ENCODE data around the gene TMF1.

TMF1 gene

GRCh38 chr3:69051756-69052471 lies at the start of gene TMF1:
TSS of gene TMF1 (minus strand) at chr3:69052333. CDS start at chr3:69052086, 247 bp downstream.
- no peaks in the 10 kb centered on the region for H3K9me3 ChIP-seq (ENCODE audit: control insufficient read depth, insufficient read depth, low read length)
- H3K36me3 ChIP-seq (ENCODE audit: insufficient read depth, low read length): peaks cover 6% of the 10 kb centered on the region
- H3K4me1 ChIP-seq (ENCODE audit: insufficient read depth, low read length): no peaks in the 10 kb centered on the region
- H3K9ac ChIP-seq (ENCODE audit: low read depth, low read length): peak within 1 kb of the TSS; percentile 91

GRCh38 chr3:69099576-69099975 lies 47.4 kb upstream of the TMF1 start:
- no peaks in the 10 kb centered on the region for H3K9me3 ChIP-seq (ENCODE audit: control insufficient read depth, insufficient read depth, low read length)
- H3K9ac ChIP-seq (ENCODE audit: low read depth, low read length): no peak overlapping the region
- H3K36me3 ChIP-seq (ENCODE audit: insufficient read depth, low read length): no peaks in the 10 kb centered on the region; the same call in 1 of the 2 replicates
- peaks cover 7% of the 10 kb centered on the region for H3K4me1 ChIP-seq (ENCODE audit: insufficient read depth, low read length)

- no peaks in the 10 kb centered on the region; the same call in 1 of the 2 replicates for H3K36me3 ChIP-seq (ENCODE audit: insufficient read depth, low read length)
- peaks cover 17% of the 10 kb centered on the region for H3K4me1 ChIP-seq (ENCODE audit: insufficient read depth, low read length)
- no peaks in the 10 kb centered on the region for H3K9me3 ChIP-seq (ENCODE audit: control insufficient read depth, insufficient read depth, low read length)
- no peak overlapping the region for H3K9ac ChIP-seq (ENCODE audit: low read depth, low read length)
Observed at GRCh38 chr3:69097407-69098086, 45.4 kb upstream of the TMF1 start.

DNA sequence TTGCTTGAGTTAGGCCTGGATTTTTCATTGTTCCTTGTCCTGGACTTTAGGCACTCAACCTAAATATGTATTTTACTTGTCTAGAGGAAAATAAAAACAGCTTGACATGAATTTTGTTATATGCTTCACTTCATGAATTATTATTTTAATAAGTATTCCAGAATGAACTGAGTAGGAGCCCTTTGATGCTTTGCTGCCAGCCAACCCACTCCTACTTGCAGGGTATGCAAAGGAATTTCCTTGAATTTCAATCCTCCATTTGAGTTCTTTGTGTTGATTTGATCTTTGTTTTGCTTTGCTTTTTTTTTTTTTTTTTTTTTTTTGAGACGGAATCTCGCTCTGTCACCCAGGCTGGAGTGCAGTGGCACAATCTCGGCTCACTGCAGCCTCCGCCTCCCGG lies 44.2 kb upstream of the TMF1 start:
- H3K9me3 ChIP-seq (ENCODE audit: control insufficient read depth, insufficient read depth, low read length): no peaks in the 10 kb centered on the region
- peaks cover 28% of the 10 kb centered on the region for H3K4me1 ChIP-seq (ENCODE audit: insufficient read depth, low read length)
- no peak overlapping the region for H3K9ac ChIP-seq (ENCODE audit: low read depth, low read length)
- H3K36me3 ChIP-seq (ENCODE audit: insufficient read depth, low read length): no peaks in the 10 kb centered on the region; the same call in 1 of the 2 replicates

DNA sequence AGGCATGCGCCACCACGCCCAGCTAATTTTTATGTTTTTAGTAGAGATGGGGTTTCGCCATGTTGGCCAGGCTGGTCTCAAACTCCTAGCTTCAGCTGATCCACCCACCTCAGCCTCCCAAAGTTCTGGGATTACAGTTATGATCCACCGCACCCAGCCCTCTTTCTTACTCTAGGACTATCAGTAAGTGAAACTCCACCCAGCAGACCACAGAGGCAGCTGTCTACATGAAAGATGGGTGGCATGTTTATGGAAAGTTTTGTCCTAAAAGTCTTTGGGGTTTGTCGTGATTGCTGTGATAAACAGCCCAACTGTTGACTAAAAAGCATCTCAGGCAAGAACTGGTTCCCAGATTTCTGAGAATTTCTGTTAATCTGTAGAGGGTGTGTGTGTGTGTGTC lies 43.5 kb upstream of the TMF1 start:
- no peaks in the 10 kb centered on the region; the same call in 1 of the 2 replicates for H3K36me3 ChIP-seq (ENCODE audit: insufficient read depth, low read length)
- peaks cover 28% of the 10 kb centered on the region for H3K4me1 ChIP-seq (ENCODE audit: insufficient read depth, low read length)
- no peaks in the 10 kb centered on the region for H3K9me3 ChIP-seq (ENCODE audit: control insufficient read depth, insufficient read depth, low read length)
- no peak overlapping the region for H3K9ac ChIP-seq (ENCODE audit: low read depth, low read length)

DNA sequence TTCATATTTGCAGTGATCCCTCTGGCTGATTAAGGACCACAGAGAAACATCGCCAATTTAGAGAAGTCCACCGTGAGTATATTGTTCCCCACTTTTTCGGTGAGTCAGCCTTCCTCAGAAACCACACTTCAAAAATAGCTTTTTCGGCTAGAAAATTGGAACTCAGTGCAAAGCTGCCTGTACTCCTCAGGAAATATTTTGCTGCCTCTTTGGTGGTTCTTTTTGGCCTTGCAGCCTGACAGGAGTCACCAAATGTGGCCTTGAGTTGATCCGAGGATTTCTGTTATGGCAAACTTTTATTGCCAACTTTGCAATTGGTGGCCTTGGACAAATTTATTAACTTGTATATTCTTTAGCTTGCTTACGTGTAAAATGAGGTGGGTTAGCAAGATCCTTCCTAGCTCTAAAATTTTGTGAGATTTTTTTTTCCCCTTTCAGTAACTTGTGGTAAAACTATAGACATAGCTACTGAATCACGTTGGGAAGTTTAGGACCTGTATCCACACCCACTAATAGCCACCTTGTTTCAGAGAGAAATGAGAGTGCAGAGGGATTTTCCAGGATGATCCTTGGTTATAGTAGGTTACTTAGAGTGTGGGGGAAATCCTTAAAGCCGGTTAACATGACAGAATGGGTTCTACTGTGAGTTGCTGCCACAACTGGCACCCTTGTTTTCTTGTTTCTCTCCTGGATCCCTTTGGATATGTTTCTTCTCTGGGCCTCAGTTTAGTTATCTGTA lies 42.5 kb upstream of the TMF1 start:
- Histone ChIP-seq H3K9me3 (ENCODE audit: control insufficient read depth, insufficient read depth, low read length) (no peaks in the 10 kb centered on the region), H3K36me3 (ENCODE audit: insufficient read depth, low read length) (no peaks in the 10 kb centered on the region; the same call in 1 of the 2 replicates), H3K9ac (ENCODE audit: low read depth, low read length) (no peak overlapping the region), H3K4me1 (ENCODE audit: insufficient read depth, low read length) (peaks cover 37% of the 10 kb centered on the region)

DNA sequence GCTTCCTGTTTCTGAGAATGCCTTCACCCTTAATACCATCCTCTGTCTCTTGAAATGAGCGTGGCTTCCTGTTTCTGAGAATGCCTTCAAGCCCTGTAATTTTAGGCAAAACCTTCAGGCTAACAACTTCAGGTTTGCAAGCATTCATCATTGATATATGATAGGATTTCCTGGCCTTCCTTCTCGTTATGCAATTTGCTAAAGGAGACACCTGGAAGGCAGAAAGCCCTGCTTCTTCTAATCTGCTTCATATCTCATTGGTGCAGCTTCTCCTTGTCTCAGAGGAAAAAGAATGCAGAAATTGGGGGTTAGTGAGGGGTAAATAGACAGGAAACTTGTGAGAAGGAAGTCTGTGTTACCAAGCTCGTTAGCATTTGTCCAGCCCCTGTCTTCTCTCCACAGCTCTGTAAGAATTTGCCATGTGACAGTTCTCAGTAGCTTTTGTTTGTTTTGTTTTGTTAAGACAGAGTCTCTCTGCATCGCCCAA lies 39.9 kb upstream of the TMF1 start:
- H3K4me1 ChIP-seq (ENCODE audit: insufficient read depth, low read length): peaks cover 55% of the 10 kb centered on the region
- H3K36me3 ChIP-seq (ENCODE audit: insufficient read depth, low read length): no peaks in the 10 kb centered on the region; the same call in 1 of the 2 replicates
- no peaks in the 10 kb centered on the region for H3K9me3 ChIP-seq (ENCODE audit: control insufficient read depth, insufficient read depth, low read length)
- no peak overlapping the region; the same call in 1 of the 2 replicates for H3K9ac ChIP-seq (ENCODE audit: low read depth, low read length)

DNA sequence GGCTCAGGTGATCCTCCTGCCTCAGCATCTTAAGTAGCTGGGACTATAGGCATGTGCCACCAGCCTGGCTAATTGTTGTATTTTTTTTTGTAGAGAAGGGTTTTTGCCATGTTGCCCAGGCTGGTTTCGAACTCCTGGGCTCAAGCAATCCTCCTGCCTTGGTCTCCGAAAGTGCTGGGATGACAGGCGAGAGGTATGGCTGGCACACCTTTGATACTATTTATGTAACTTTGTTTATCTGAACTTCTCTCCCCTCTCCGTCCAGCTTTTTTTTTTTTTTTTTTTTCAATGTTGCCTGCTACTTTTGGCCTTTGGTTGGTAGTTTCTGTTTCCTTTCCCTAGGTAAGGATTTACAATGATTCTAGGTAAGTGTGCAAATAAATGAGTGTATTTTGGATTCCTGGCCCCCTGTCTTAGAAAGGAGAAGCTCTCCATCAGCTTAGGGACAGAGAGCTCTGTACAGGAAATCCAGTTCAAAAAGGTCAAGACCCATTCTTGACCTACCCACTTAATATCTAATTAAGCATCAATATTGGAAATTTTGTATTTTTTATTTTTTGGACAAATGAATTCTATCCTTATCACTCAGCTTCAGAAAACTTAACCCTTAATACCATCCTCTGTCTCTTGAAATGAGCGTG lies 39.4 kb upstream of the TMF1 start:
- Histone ChIP-seq H3K36me3 (ENCODE audit: insufficient read depth, low read length) (no peaks in the 10 kb centered on the region), H3K4me1 (ENCODE audit: insufficient read depth, low read length) (peaks cover 55% of the 10 kb centered on the region), H3K9me3 (ENCODE audit: control insufficient read depth, insufficient read depth, low read length) (no peaks in the 10 kb centered on the region), H3K9ac (ENCODE audit: low read depth, low read length) (no peak overlapping the region)

GRCh38 chr3:69090021-69090420 lies 37.9 kb upstream of the TMF1 start:
- Histone ChIP-seq H3K36me3 (ENCODE audit: insufficient read depth, low read length) (no peaks in the 10 kb centered on the region), H3K9ac (ENCODE audit: low read depth, low read length) (no peak overlapping the region), H3K9me3 (ENCODE audit: control insufficient read depth, insufficient read depth, low read length) (no peaks in the 10 kb centered on the region), H3K4me1 (ENCODE audit: insufficient read depth, low read length) (peaks cover 54% of the 10 kb centered on the region)

- peaks cover 44% of the 10 kb centered on the region for H3K4me1 ChIP-seq (ENCODE audit: insufficient read depth, low read length)
- no peaks in the 10 kb centered on the region for H3K9me3 ChIP-seq (ENCODE audit: control insufficient read depth, insufficient read depth, low read length)
- no peak overlapping the region for H3K9ac ChIP-seq (ENCODE audit: low read depth, low read length)
- H3K36me3 ChIP-seq (ENCODE audit: insufficient read depth, low read length): no peaks in the 10 kb centered on the region
Observed at GRCh38 chr3:69088063-69088462, 35.9 kb upstream of the TMF1 start.

GRCh38 chr3:69087030-69087791 lies 35.1 kb upstream of the TMF1 start:
- H3K9ac ChIP-seq (ENCODE audit: low read depth, low read length): no peak overlapping the region
- H3K9me3 ChIP-seq (ENCODE audit: control insufficient read depth, insufficient read depth, low read length): no peaks in the 10 kb centered on the region
- H3K4me1 ChIP-seq (ENCODE audit: insufficient read depth, low read length): peaks cover 42% of the 10 kb centered on the region
- no peaks in the 10 kb centered on the region for H3K36me3 ChIP-seq (ENCODE audit: insufficient read depth, low read length)

DNA sequence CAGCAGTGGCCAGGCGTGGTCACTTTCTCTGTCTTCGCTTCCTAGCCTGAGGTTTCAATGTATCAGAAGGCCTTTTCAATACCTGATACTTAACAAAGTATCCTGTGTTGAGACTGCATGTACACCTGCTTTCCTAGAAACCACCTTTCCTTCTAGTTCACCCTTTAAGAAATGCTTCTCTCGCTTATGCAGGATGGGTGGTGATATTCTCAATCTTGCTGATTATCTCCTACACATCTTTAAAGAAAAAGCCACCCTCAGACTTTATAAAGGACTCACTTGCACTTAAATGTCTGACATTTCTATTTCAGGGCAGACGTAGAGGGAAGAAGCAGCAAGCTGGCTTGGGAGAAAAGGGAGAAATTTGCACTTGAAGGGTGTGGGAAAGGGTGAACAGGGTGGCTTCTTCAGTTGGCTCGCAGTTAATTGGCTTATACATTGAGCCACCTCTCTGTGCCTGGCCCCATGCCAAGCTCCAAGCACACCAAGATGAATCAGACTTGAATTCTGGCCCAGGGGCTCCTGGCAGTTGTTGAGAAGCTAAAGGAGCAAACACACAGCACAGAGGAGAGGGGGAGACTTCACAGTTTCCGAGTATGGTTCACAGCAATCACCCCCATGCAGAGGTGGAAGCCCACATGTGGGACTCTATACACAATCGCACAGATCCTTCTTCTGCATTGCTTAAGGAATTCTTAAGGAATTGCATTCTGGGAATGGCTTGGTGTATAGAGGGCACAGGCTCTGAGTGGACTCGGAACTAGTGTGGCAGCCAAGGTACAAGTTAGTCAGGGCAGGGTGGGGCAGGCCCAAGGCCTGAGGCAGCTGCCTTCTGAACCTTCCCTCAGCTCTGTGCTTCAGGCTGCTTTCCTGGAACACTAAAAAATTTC lies 33.9 kb upstream of the TMF1 start:
- Histone ChIP-seq H3K36me3 (ENCODE audit: insufficient read depth, low read length) (no peaks in the 10 kb centered on the region), H3K4me1 (ENCODE audit: insufficient read depth, low read length) (peaks cover 40% of the 10 kb centered on the region)

More for the DNA sequence above, 33.9 kb upstream of the TMF1 start:
- Histone ChIP-seq H3K9ac (ENCODE audit: low read depth, low read length) (peak overlapping the region; percentile 98), H3K9me3 (ENCODE audit: control insufficient read depth, insufficient read depth, low read length) (no peaks in the 10 kb centered on the region)

Measured in ES-I3 (cell line).